Stimulated activated CD4-positive, alpha-beta T cell treated with anti-CD3 and anti-CD28 coated beads, Interleukin-4, amount 100 ng/mL, for 4 hours (primary cell): Measurements from ENCODE around the gene P2RX6.
"Not testable (repeated sequence)": the region's sequence is repeated elsewhere in the genome, so short reads cannot be mapped to it uniquely, and the experiment has no call there.

ENCODE experiments used
- DNase-seq, 2 experiments: peaks; one replicate each; pipeline ENCODE4 v3.0.0-alpha.2; 2020

The P2RX6 gene

GRCh38 chr22:20995329-20996030 lies 19.5 kb upstream of the P2RX6 start:
- DNase-seq: no peak

GRCh38 chr22:20996031-20996410 lies 18.9 kb upstream of the P2RX6 start:
- no peak for DNase-seq

GRCh38 chr22:20996598-20997535 lies 18.1 kb upstream of the P2RX6 start:
- DNase-seq: no peak

- DNase-seq: no peak
Observed at GRCh38 chr22:20997536-20998257, 17.3 kb upstream of the P2RX6 start.

GRCh38 chr22:20998411-20999336 lies 16.3 kb upstream of the P2RX6 start:
- DNase-seq: no peak

- no peak for DNase-seq
Observed at GRCh38 chr22:20999350-21000206, 15.4 kb upstream of the P2RX6 start.

- no peak for DNase-seq
Observed at GRCh38 chr22:21000207-21000986, 14.6 kb upstream of the P2RX6 start.

- DNase-seq: no peak
Observed at GRCh38 chr22:21000987-21001600, 13.9 kb upstream of the P2RX6 start.

- peak; percentile 97 for DNase-seq
Observed at GRCh38 chr22:21001601-21002325, 13.2 kb upstream of the P2RX6 start, which contains the start of gene THAP7. Gene THAP7 (minus strand): TSS chr22:21002118. CDS start chr22:21001911, 207 bp downstream.

GRCh38 chr22:21003782-21004181 lies 11.2 kb upstream of the P2RX6 start:
- DNase-seq: no peak

- DNase-seq: not testable (repeated sequence)
Observed at GRCh38 chr22:21009208-21009607, 5.8 kb upstream of the P2RX6 start.

- DNase-seq: no peak
Observed at GRCh38 chr22:21009638-21010425, 5.1 kb upstream of the P2RX6 start.

GRCh38 chr22:21010426-21011113 lies 4.4 kb upstream of the P2RX6 start:
- DNase-seq: no peak

GRCh38 chr22:21012446-21013407 lies 2.2 kb upstream of the P2RX6 start:
- DNase-seq: no peak

- no peak for DNase-seq
Observed at GRCh38 chr22:21013657-21014201, 1.2 kb upstream of the P2RX6 start.

GRCh38 chr22:21014202-21014725 lies 701 bp upstream of the P2RX6 start:
- DNase-seq: peak; percentile 70 to 79
